B cell (primary cell): Measurements from ENCODE around the gene PIK3CB.

Experiments
- EZH2 ChIP-seq: IDR thresholded peaks from 2 replicates; pipeline ENCODE4 v1.6.1; 2012; ENCODE audit warnings: borderline replicate concordance, low read depth, mild to moderate bottlenecking, moderate library complexity, low read length; ENCODE audit not compliant: insufficient read depth, poor library complexity, severe bottlenecking
- TF ChIP-seq, protein P1 (sequence below): fragments of 200-600 bp; IDR thresholded peaks from one replicate; pipeline ENCODE4 v1.8.0; 2022; ENCODE audit warnings: antibody characterized with exemption, mild to moderate bottlenecking

DNA sequence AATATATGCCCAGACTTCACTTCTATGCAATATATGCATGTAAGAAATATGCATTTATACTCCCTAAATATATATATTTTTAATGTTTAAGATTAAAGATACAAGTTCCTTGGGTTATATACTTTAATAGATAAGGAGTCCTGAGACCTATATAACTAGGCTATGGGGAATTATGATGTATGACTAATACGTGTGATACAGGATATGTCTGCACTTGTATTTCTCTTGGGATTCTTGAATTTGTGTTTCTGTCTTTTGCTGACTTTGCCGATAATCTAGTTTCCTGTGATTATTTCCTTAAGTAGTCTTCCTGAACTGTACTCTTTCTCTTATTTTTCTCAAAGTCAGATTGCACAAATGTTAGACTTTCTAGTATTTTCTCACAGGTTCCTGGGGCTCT is 109.6 kb downstream of the PIK3CB start:
- TF ChIP-seq, protein P1, sequence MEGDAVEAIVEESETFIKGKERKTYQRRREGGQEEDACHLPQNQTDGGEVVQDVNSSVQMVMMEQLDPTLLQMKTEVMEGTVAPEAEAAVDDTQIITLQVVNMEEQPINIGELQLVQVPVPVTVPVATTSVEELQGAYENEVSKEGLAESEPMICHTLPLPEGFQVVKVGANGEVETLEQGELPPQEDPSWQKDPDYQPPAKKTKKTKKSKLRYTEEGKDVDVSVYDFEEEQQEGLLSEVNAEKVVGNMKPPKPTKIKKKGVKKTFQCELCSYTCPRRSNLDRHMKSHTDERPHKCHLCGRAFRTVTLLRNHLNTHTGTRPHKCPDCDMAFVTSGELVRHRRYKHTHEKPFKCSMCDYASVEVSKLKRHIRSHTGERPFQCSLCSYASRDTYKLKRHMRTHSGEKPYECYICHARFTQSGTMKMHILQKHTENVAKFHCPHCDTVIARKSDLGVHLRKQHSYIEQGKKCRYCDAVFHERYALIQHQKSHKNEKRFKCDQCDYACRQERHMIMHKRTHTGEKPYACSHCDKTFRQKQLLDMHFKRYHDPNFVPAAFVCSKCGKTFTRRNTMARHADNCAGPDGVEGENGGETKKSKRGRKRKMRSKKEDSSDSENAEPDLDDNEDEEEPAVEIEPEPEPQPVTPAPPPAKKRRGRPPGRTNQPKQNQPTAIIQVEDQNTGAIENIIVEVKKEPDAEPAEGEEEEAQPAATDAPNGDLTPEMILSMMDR = no peak
- no peak for TF ChIP-seq EZH2
